Esophagus squamous epithelium (tissue), 5 donors: ENCODE results near the gene PGLYRP4. TPM values are rescaled to one million over a fixed set of nuclear protein-coding genes. Genes with fewer than 3 reads are reported as not detected.

Experiments
- DNase-seq: peaks from one replicate; lab custom pipeline; 2025; lab: John Stamatoyannopoulos, UW
- H3K27ac ChIP-seq, 4 donors: fragments of 200-600 bp; sonication (generic); one replicate each; pipeline ENCODE4 v1.5.1; 2016 to 2019; ENCODE audit warnings: mild to moderate bottlenecking in 1 of 4
- H3K27me3 ChIP-seq, 4 donors: fragments of 200-600 bp; sonication (generic); 1 replicate in 3 of 4; 2 replicates in 1 of 4; pipeline versions ENCODE4 v1.5.1 to v1.6.0; 2017 to 2021; ENCODE audit warnings: antibody characterized with exemption in 1 of 4
- H3K36me3 ChIP-seq, 3 donors: fragments of 200-600 bp; sonication (generic); one replicate each; pipeline ENCODE4 v1.5.1; 2016 to 2019
- H3K4me1 ChIP-seq, 3 donors: fragments of 200-600 bp; sonication (generic); one replicate each; pipeline ENCODE4 v1.5.1; 2017 to 2019
- H3K4me3 ChIP-seq, 4 donors: fragments of 200-600 bp; sonication (generic); 1 replicate in 3 of 4; 2 replicates in 1 of 4; pipeline ENCODE4 v1.5.1; 2016 to 2019; ENCODE audit warnings: mild to moderate bottlenecking in 2 of 4, moderate library complexity in 1 of 4
- H3K9me3 ChIP-seq, 3 donors: fragments of 200-600 bp; sonication (generic); one replicate each; pipeline ENCODE4 v1.5.1; 2016 to 2019
- CTCF ChIP-seq, 6 experiments: fragments of 450-650 bp in 4 of 6; fragments of 200-600 bp in 2 of 6; sonication (generic) in 2 of 6; IDR thresholded peaks; one replicate each; pipeline ENCODE4 v1.5.1; 2016 to 2019; ENCODE audit warnings: antibody characterized with exemption in 6 of 6, mild to moderate bottlenecking in 4 of 6, moderate library complexity in 4 of 6
- POLR2A ChIP-seq, 4 donors: fragments of 450-650 bp; IDR thresholded peaks; one replicate each; pipeline ENCODE4 v1.6.1; 2017; ENCODE audit warnings: antibody characterized with exemption in 4 of 4, mild to moderate bottlenecking in 4 of 4, moderate library complexity in 3 of 4
- WGBS, 2 donors: methylation state at CpG; one replicate each; pipeline ENCODE4 v1.1.5; 2018; 5-methylcytosine and 5-hydroxymethylcytosine counted together
- intact Hi-C: fragments of 100-400 bp; cut with DNase I; formaldehyde crosslinking; loops from one replicate; pipeline ENCODE4 v1.15.0; 2022
- total RNA-seq, 4 donors: library from RNA; depleted of rRNA; stranded (reverse); fragments of >200 nt; gene quantifications; one replicate each; pipeline ENCODE4 v1.1.0, GENCODE V29; 2016
- donor health status: DM: yes; HTN: yes; CAD: no.

Gene PGLYRP4
- total RNA-seq, 4 donors from 2014 or later: 4.2 to 15.1 (median 6.9) TPM

GRCh38 chr1:153293480-153293775 lies 55.2 kb downstream of the PGLYRP4 start:
- Histone ChIP-seq H3K36me3 (peaks cover 0 to 13% (median 0%) of the 10 kb centered on the region in 3 donors), H3K27me3 (peaks cover 0 to 5% (median 0%) of the 10 kb centered on the region in 4 donors), H3K9me3 (no peaks in the 10 kb centered on the region), H3K27ac (peak overlapping the region; percentile 85 to 95 (median 90)), H3K4me1 (peaks cover 12 to 66% (median 30%) of the 10 kb centered on the region in 3 donors), H3K4me3 (peak overlapping the region in 3 of 4 donors; percentile 4 to 20 (median 18))
- TF ChIP-seq CTCF (IDR thresholded peaks at IDR 0.05) (no peak), POLR2A (IDR thresholded peaks at IDR 0.05) (no peak)
- WGBS, 2 donors: 21 to 47% methylated on average over 7 of the region's 7 CpGs
- intact Hi-C loops: no loop called here
- DNase-seq: no peak

- 16 to 33% methylated on average over 13 to 18 of the region's 25 CpGs for WGBS, 2 donors
- Histone ChIP-seq H3K27me3 (peaks cover 0 to 5% (median 0%) of the 10 kb centered on the region in 4 donors), H3K4me1 (peaks cover 16 to 72% (median 33%) of the 10 kb centered on the region in 3 donors), H3K27ac (peak overlapping the region; percentile 85 to 95 (median 90)), H3K4me3 (peak overlapping the region; percentile 4 to 20 (median 12)), H3K36me3 (peaks cover 0 to 13% (median 0%) of the 10 kb centered on the region in 3 donors), H3K9me3 (no peaks in the 10 kb centered on the region)
- intact Hi-C loops: no loop called here
- no peak for DNase-seq
- TF ChIP-seq POLR2A (IDR thresholded peaks at IDR 0.05) (no peak), CTCF (IDR thresholded peaks at IDR 0.05) (peak in 3 of 6 experiments; percentile 45 to 74 (median 50))
Measured at GRCh38 chr1:153292740-153293479, 55.7 kb downstream of the PGLYRP4 start.

DNA sequence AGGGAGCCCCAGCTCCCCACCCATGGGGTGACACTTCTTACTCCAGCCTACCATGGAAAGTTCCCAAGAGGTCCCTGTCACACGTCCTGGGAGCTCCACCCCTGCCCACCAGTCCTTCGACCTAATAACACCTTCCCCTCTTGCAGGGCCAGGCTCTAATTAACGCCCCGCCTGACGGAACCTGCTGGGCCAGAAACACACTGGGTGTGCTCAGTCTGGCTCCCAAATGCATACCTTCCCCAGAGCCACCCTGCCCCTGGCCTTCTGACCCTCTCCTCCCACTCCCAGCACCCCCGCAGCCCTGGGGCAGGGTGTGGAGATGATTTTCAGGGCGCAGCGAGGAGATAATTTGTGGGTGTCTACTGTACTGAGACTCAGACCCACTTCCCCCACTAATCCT lies 56.5 kb downstream of the PGLYRP4 start:
- H3K4me1 ChIP-seq: peaks cover 16 to 79% (median 39%) of the 10 kb centered on the region in 3 donors
- H3K4me3 ChIP-seq: peak overlapping the region in 1 of 4 donors; percentile 20
- WGBS, 2 donors: 28 to 52% methylated on average over 5 to 7 of the region's 8 CpGs
- DNase-seq: no peak
- peaks cover 0 to 5% (median 0%) of the 10 kb centered on the region in 4 donors for H3K27me3 ChIP-seq
- H3K9me3 ChIP-seq: no peaks in the 10 kb centered on the region
- intact Hi-C loops: no loop called here
- H3K27ac ChIP-seq: peak overlapping the region; percentile 85 to 95 (median 90)
- peaks cover 0 to 13% (median 0%) of the 10 kb centered on the region in 3 donors for H3K36me3 ChIP-seq
- no peak for TF ChIP-seq CTCF (IDR thresholded peaks at IDR 0.05)
- TF ChIP-seq POLR2A (IDR thresholded peaks at IDR 0.05): no peak

DNA sequence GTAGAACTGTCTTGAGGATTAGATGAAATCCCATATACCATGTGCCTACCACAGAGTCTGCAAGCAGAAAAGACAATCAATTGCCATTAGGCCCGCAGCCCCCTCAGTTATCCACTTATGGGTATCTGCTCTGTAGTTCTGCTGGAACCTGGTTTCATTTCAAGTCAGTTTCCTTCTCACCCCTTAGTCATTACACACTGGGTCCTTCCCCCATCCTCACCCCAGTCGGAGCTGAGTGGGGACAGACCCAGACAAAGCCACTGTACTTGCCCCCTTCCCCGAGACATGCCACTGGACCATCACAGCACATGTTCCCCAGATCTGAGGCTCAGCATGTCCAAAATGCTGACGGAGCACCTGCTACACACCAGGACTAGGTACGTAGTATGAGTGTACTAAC lies 57.1 kb downstream of the PGLYRP4 start:
- 66 to 73% methylated on average over 5 of the region's 5 CpGs for WGBS, 2 donors
- Histone ChIP-seq H3K9me3 (no peaks in the 10 kb centered on the region), H3K27ac (peak overlapping the region; percentile 85 to 95 (median 90)), H3K36me3 (peaks cover 0 to 6% (median 0%) of the 10 kb centered on the region in 3 donors), H3K4me3 (no peak overlapping the region), H3K27me3 (peaks cover 0 to 5% (median 0%) of the 10 kb centered on the region in 4 donors), H3K4me1 (peaks cover 16 to 86% (median 44%) of the 10 kb centered on the region in 3 donors)
- DNase-seq: no peak
- TF ChIP-seq CTCF (IDR thresholded peaks at IDR 0.05) (no peak), POLR2A (IDR thresholded peaks at IDR 0.05) (no peak)
- intact Hi-C loops: no loop called here

GRCh38 chr1:153288634-153289275 lies 59.9 kb downstream of the PGLYRP4 start:
- peaks cover 11 to 78% (median 38%) of the 10 kb centered on the region in 3 donors for H3K4me1 ChIP-seq
- H3K36me3 ChIP-seq: no peaks in the 10 kb centered on the region
- peak overlapping the region; percentile 15 to 95 (median 90) for H3K27ac ChIP-seq
- TF ChIP-seq POLR2A (IDR thresholded peaks at IDR 0.05): no peak
- TF ChIP-seq CTCF (IDR thresholded peaks at IDR 0.05): peak; percentile 60 to 97 (median 79)
- H3K9me3 ChIP-seq: no peaks in the 10 kb centered on the region
- peaks cover 0 to 5% (median 0%) of the 10 kb centered on the region in 4 donors for H3K27me3 ChIP-seq
- no peak overlapping the region for H3K4me3 ChIP-seq
- no peak for DNase-seq
- intact Hi-C loops: no loop called here
- 68% methylated on average over 4 to 7 of the region's 11 CpGs for WGBS, 2 donors
